ENCODE results near the gene PRKCH. TPM values are rescaled to one million over a fixed set of nuclear protein-coding genes. Genes with fewer than 3 reads are reported as not detected.

PRKCH gene
- total and polyA plus RNA-seq, 10 of the 15 experiments (the other 5 are each of a cell fraction or from before 2014, with no cell fraction given): 10.7 to 140 (median 33.2) TPM

GRCh38 chr14:61322799-61323290 lies 1.5 kb downstream of the PRKCH start:
- Histone ChIP-seq H2AFZ (ENCODE audit: control insufficient read depth, low read depth, low read length) (peak overlapping the region; percentile 66), H3K4me3 (peak overlapping the region; percentile 95), H3K36me3 (ENCODE audit: control insufficient read depth in 2 of 2, insufficient read depth in 2 of 2, low read length in 1 of 2) (no peaks in the 10 kb centered on the region; a peak in 1 of 4 replicates), H3K27me3 (replicated peaks in 1 of 2; ENCODE audit: control insufficient read depth in 2 of 2, insufficient read depth in 2 of 2, low read length in 1 of 2) (no peaks in the 10 kb centered on the region; a peak in 1 of 4 replicates), H3K4me2 (ENCODE audit: control insufficient read depth, insufficient read depth) (peak overlapping the region; percentile 83), H3K4me1 (ENCODE audit: control insufficient read depth, insufficient read depth, low read length) (peaks cover 6% of the 10 kb centered on the region; the same call in 1 of the 2 replicates), H4K20me1 (ENCODE audit: control insufficient read depth, insufficient read depth) (no peaks in the 10 kb centered on the region), H3K79me2 (ENCODE audit: control insufficient read depth, insufficient read depth, low read length) (peaks cover 67% of the 10 kb centered on the region), H3K9ac (ENCODE audit: control insufficient read depth, insufficient read depth, low read length) (peak overlapping the region; percentile 91), H3K27ac (ENCODE audit: control insufficient read depth, insufficient read depth) (peak overlapping the region; percentile 80), H3K9me3 (replicated peaks; ENCODE audit: control insufficient read depth, insufficient read depth, low read length) (peaks cover 6% of the 10 kb centered on the region; the same call in 2 of the 3 replicates)
- peak; percentile 42 for ATAC-seq
- ChIA-PET RAD21 (ENCODE audit: unreplicated experiment) (interaction anchor here (0.7 to 6.9 kb wide), 24 partner anchors 11 to 181 kb away, joined by 3 to 62 read pairs (median 4); no protein-coding TSS in a partner anchor), SMC1A (ENCODE audit: uncharacterized antibody, unreplicated experiment) (interaction anchor here (0.6 to 6.4 kb wide), 31 partner anchors 8 to 128 kb away, joined by 3 to 64 read pairs (median 4); no protein-coding TSS in a partner anchor), POLR2A (interaction anchor here (0.8 to 4.7 kb wide), 13 partner anchors 10 to 149 kb away, joined by 3 to 38 read pairs (median 4); no protein-coding TSS in a partner anchor), CTCF (interaction anchor here (0.6 to 3.2 kb wide), 11 partner anchors 10 to 129 kb away, joined by 3 to 19 read pairs (median 4); no protein-coding TSS in a partner anchor)
- WGBS (ENCODE audit: insufficient coverage, insufficient replicate concordance, low lambda C conversion rate, missing lambda C conversion rate): 1% methylated on average over 13 of the region's 13 CpGs
- no peak for FAIRE-seq
- no peak for DNase-seq (ENCODE audit: low read depth, low spot score)
- in situ Hi-C loops (cut with MboI) (loop anchor here (25.0 kb wide), 1 partner anchor 114 kb away; no protein-coding TSS in a partner anchor), intact Hi-C loops (cut with micrococcal nuclease; ENCODE audit: unreplicated experiment) (loop anchor here (1.0 to 5.0 kb wide), 3 partner anchors 66 to 439 kb away; partner anchors contain the start of gene SNAPC1)
- no TSS peak for BruUV-seq (replicated peaks)
- TF ChIP-seq KDM1A (IDR thresholded peaks at IDR 0.05; ENCODE audit: borderline replicate concordance) (no peak), MEF2B (IDR thresholded peaks at IDR 0.05; ENCODE audit: partially characterized antibody, poor library complexity, severe bottlenecking) (peak; percentile 13), EED (IDR thresholded peaks at IDR 0.05; ENCODE audit: low read depth) (no peak), MTA2 (IDR thresholded peaks at IDR 0.05; ENCODE audit: low read depth) (no peak), PBX3 (IDR thresholded peaks at IDR 0.05; ENCODE audit: insufficient replicate concordance, low read depth, low read length) (no peak), NFIC (IDR thresholded peaks at IDR 0.05; ENCODE audit: low read depth, low read length) (0 out of 2 replicates have a peak, but pooled peaks have one; percentile 14), STAT1 (conservative IDR thresholded peaks at IDR 0.05) (no peak), ESRRA (IDR thresholded peaks at IDR 0.05; ENCODE audit: low read length) (no peak), BHLHE40 (IDR thresholded peaks at IDR 0.05; ENCODE audit: borderline replicate concordance in 1 of 2, low read depth in 2 of 2, low read length in 1 of 2) (no peak), CHD4 (IDR thresholded peaks at IDR 0.05) (no peak), HDGF (IDR thresholded peaks at IDR 0.05) (no peak), RCOR1 (conservative IDR thresholded peaks at IDR 0.05; ENCODE audit: low read depth, low read length) (no peak), SMAD1 (IDR thresholded peaks at IDR 0.05; ENCODE audit: low read depth, partially characterized antibody) (no peak), NKRF (conservative IDR thresholded peaks at IDR 0.05) (peak; percentile 51; the same call in 1 of the 2 replicates)
- TF ChIP-seq, protein P1, sequence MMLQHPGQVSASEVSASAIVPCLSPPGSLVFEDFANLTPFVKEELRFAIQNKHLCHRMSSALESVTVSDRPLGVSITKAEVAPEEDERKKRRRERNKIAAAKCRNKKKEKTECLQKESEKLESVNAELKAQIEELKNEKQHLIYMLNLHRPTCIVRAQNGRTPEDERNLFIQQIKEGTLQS (IDR thresholded peaks at IDR 0.05; ENCODE audit: borderline replicate concordance, extremely low read depth, low read depth, low read length): no peak
- TF ChIP-seq, protein P2, sequence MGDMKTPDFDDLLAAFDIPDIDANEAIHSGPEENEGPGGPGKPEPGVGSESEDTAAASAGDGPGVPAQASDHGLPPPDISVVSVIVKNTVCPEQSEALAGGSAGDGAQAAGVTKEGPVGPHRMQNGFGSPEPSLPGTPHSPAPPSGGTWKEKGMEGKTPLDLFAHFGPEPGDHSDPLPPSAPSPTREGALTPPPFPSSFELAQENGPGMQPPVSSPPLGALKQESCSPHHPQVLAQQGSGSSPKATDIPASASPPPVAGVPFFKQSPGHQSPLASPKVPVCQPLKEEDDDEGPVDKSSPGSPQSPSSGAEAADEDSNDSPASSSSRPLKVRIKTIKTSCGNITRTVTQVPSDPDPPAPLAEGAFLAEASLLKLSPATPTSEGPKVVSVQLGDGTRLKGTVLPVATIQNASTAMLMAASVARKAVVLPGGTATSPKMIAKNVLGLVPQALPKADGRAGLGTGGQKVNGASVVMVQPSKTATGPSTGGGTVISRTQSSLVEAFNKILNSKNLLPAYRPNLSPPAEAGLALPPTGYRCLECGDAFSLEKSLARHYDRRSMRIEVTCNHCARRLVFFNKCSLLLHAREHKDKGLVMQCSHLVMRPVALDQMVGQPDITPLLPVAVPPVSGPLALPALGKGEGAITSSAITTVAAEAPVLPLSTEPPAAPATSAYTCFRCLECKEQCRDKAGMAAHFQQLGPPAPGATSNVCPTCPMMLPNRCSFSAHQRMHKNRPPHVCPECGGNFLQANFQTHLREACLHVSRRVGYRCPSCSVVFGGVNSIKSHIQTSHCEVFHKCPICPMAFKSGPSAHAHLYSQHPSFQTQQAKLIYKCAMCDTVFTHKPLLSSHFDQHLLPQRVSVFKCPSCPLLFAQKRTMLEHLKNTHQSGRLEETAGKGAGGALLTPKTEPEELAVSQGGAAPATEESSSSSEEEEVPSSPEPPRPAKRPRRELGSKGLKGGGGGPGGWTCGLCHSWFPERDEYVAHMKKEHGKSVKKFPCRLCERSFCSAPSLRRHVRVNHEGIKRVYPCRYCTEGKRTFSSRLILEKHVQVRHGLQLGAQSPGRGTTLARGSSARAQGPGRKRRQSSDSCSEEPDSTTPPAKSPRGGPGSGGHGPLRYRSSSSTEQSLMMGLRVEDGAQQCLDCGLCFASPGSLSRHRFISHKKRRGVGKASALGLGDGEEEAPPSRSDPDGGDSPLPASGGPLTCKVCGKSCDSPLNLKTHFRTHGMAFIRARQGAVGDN (IDR thresholded peaks at IDR 0.05): peak; percentile 40; the same call in 1 of the 2 replicates

Data from GM12878 (cell line).